ENCODE data around the gene LYZ.
"Not testable (repeated sequence)": the region's sequence is repeated elsewhere in the genome, so short reads cannot be mapped to it uniquely, and the experiment has no call there.

The LYZ gene

DNA sequence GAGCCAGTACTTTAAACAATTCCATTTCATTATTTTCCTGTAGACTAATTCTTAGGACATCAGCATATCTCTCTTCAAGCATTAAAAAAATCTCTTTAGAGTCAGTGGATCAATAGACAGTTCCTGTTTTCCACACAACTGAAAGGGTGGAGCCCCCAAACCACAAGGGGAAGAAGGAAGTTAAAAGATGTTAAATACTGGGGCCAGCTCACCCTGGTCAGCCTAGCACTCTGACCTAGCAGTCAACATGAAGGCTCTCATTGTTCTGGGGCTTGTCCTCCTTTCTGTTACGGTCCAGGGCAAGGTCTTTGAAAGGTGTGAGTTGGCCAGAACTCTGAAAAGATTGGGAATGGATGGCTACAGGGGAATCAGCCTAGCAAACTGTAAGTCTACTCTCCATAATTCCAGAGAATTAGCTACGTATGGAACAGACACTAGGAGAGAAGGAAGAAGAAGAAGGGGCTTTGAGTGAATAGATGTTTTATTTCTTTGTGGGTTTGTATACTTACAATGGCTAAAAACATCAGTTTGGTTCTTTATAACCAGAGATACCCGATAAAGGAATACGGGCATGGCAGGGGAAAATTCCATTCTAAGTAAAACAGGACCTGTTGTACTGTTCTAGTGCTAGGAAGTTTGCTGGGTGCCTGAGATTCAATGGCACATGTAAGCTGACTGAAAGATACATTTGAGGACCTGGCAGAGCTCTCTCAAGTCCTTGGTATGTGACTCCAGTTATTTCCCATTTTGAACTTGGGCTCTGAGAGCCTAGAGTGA is at the start of gene LYZ:
LYZ (plus strand) TSS at position 220 of the 777 bp plus-strand sequence; CDS start at position 248, 28 bp downstream.
- no peak for DNase-seq

DNA sequence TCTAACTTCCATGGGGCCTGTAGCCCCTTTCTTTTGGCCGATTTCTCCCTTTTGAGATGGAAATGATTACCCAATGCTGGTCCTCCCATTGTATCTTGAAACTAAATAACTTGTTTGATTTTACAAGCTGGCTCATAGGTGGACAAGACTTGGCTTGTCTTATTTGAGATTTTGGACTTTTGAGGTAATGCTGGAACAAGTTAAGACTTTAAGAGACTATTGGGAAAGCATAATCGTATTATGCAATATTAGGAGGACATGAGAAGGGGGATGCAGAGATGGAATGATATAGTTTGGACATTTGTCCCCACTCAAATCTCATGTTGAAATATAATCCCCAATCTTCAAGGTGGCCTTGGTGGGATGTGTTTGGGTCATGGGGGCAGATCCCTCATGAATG is 49.2 kb upstream of the LYZ start:
- DNase-seq, result no peak

DNA sequence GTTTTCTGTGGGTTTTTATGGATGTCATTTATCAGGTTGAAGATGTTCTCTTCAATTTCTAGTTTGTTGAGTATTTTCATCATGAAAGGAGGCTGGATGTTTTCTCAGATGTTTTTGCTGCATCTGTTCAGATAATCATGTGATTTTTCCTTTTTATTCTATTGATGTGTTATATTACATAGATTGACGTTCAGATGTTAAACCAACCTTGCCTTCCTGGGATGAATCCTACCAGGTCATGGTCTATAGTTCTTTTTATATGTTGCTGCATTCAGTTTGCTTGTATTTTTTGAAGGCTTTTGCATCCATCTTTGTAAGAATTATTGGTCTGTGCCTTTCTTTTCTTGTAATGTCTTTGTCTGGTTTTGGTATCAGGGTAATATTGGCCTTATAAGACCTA is 43.9 kb upstream of the LYZ start:
- DNase-seq, result no peak

DNA sequence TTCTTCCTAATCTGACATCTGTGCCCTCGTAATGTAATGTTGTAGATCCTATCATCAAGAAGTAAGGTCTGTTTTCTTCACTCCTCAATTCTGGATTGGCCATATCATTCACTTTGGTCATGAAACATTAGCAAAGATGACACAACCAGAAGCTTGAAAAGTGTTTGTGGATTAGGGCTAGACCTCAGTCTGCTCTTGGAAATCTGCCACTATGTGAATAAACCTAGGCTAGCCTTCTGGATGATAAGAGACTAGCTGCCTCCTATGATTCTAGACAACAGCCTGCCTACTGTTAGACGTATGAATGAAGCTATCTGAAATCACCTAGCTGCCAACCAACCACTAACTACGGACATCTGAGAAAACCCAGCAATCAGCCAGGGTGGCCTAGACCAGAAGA is 38.7 kb upstream of the LYZ start:
- DNase-seq, result no peak

DNA sequence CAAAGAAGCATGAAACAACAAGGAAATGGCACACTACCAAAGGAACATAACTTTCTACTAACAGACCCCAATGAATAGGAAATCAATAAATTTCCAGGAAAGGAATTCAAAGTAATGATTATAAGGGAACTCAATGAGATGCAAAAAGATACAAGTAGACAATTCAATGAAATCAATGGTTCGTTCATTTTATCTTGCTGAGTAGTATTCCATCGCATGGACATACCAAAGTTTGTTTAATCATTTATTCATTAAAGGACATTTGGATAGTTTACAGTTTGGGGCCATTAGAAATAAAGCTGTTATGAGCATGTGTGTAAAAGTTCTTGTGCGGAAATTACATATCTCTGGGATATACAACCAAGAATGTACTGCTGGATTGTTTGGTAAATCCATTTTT is 35.0 kb upstream of the LYZ start:
- no peak for DNase-seq

DNA sequence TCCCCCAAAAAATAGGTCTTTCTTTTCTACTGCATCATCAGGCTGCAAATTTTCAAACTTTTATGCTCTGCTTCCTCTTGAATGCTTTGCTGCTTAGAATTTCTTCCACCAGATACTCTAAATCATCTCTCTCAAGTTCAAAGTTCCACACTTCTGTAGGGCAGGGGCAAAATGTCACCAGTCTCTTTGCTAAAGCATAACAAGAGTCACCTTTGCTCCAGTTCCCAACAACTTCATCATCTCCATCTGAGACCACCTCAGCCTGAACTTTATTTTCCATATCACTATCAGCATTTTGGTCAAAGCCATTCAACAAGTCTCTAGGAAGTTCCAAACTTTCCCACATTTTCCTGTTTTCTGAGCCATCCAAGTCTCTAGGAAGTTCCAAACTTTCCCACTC is 31.4 kb upstream of the LYZ start:
- DNase-seq, result not testable (repeated sequence)

DNA sequence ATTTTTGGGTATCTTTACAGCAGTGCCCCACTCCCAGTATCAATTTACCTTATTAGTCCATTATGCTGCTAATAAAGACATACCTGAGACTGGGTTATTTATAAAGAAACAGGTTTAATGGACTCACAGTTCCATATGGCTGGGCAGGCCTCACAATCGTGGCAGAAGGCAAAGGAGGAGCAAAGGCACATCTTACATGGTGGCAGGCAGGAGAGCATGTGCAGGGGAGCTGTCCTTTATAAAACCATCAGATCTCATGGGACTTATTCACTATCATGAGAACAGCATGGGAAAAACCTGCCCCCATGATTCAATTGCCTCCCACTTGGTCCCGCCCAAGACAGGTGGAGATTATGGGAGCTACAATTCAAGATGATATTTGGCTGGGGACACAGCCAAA is 30.9 kb upstream of the LYZ start:
- not testable (repeated sequence) for DNase-seq

DNA sequence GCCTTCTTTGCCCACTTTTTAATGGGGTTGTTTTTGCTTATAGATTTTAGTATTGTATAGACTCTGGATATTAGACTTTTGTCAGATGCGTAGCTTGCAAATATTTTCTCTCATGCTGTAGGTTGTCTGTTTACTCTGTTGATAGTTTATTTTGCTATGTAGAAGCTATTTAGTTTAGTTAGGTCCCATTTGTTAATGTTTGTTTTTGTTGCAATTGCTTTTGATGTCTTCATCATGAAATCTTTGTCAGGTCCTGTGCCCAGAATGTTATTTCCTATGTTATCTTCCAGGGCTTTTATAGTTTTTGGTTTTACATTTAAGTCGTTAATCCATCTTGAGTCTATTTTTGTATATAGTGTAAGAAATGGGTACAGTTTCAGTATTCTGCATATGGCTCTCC is 30.0 kb upstream of the LYZ start:
- no peak for DNase-seq

DNA sequence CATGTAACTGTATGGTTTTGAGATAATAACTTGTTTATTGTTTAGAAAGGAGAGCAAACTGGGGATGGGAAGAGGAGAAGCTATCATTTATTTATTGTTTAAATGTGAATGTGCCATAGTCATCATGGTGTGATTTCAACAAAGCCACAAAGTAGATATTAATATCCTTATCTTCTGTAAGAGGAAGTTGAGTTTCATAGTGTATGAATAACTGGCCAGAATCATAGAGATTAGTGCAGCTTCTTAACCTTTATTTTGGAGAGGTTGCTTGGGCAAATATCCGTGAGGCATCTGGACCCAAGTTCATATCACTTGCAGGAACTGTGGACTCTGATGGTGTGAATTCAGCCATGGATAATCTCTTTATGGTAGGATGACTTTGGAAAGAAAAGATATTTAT is 26.8 kb upstream of the LYZ start:
- no peak for DNase-seq

DNA sequence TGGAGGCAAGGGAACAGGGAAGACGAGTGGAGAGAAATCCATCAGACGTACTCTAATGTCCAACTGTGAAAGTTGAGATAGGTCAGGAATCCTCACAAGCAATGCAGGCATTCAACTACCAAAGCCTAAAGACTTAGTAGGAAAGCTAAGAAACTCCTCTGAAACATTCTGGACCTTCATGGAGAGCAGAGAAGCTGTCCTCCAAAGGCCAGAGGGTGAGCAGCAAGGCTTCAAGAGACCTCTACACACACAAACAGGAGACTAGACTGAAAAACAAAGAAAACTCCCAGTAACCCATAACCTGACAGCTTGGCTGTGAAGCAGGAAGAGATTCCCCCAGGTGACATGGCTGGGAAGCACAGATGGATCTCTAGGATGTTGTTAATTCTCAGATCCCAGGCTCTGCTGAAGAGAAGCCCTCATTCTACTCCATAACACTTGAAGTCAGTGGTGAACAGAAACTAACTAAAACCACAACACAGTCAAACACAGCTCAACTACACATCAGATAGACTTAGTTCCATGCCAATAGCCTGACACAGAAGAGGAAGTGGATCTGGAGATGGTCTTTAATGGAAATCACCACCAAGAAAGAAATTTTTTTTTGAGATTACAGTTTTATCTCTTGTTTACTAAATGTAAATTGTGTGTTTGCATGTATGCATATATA is 23.2 kb upstream of the LYZ start:
- DNase-seq, result peak; percentile 11

DNA sequence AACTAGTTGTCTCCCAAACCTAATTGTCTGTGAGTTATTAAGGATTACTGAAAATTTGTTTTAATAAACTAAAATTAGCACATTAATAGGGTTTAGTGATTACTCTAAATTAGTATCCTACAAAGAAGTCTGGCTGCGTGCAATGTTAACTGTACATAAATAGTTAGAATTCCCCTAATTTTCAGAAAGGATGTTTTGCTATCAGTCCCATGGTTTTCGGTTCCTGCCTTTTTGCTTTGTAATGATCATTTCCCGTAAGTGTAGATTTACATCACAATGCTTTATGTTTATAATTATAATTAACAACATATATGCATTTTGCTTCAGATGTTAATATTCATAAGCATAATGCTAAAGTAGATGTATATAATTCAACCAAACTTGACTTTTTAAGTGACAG is 19.8 kb upstream of the LYZ start:
- no peak for DNase-seq

DNA sequence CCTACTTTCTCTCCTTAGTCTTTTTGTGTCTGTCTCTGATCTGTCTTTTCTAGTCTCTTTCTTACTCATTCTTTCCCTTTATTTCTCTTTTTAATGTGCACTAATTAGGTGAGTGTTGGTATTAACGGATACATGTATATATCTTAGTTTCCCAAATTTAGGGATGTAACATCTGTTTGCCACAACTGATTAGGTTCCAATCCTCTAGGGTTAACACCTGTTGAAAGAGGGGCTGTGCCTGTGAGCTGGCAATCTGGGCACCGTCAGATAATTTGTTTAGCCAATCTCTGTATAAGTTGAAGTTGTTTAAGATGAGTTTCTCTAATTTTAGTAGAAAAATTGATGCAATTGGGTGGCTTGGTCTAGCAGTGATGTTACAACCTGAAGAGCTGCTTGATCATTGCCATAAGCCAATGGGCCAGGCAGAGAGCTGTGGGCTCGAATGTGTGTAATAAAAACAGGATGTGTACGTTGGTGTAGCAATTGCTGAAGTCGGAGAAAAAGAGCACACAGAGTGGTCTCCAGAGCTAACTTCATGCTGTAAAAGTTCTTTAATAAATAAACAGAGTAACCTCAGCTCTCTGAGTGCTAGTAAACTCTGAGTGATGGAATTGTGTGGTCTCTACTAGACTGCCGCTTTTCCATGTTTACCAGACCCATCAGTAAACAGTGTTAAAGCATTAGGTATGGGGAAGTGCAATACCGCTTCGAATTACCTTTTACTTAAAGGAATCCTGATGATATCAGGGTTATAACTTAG is 18.3 kb upstream of the LYZ start:
- peak; percentile 20 for DNase-seq

DNA sequence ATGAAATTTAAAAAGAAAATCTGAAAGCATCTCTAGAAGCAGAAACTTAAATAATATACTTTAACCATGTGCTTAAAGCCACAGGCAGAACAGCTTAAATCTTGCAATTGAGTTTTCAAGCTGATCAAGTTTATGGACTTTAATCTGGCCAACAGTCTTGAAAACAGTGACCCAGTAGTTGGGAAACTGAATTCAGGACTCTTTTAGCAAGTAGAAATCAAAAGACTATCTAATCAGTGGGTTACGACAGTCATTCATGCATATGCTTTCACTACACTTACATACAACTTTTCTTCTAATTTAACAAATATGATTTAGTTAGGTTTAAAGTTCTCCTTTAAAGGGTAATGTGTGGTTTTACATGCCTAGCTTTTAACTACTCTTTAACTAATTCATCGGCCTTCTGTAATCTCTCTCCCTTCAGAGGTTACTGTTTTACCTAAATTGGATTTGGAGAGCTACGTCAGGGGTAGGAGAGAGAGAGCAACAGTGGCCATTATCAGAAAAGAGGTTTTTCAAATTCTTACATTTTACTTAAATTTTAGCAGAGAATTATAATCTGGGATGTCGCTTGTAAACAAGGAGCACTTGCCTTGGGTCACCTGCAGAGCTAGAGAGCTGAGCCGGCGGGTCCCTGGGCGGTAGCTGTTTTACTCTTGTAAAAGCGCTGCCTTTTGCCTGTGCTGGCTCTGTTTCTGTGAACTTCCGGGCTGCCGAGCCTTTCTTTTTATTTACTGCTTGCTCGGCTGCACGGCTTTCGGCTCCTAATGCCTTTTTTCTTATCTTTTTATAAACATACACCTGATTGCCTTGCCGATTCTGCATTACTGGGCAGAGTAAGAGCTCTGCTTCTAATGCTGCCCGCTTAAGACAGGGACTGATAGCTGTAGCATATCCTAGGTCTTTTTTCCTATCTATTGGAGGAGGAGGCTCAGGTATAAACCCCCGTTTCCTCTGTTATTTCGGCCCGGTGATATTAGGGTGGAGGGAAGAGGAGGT is 17.4 kb upstream of the LYZ start:
- peak; percentile 84 for DNase-seq

DNA sequence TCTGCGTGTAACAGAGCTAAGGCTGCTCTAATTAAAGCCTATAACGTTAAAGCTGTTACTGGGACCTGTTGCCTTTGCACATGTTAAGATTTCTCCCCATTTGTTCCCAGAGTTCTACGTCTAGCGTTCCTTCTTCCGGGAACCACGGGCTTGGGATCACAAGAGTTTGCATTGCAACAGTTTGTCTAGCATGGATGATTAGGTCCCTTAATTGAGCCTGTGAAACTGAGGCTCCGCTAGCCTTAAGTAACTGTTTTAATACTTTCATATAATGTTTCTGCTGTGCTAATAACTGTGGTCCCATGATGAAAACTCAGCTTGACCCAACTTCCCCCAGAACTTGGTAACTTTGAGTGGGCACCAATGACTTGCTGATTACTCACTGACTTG is 16.7 kb upstream of the LYZ start:
- peak; percentile 80 for DNase-seq

DNA sequence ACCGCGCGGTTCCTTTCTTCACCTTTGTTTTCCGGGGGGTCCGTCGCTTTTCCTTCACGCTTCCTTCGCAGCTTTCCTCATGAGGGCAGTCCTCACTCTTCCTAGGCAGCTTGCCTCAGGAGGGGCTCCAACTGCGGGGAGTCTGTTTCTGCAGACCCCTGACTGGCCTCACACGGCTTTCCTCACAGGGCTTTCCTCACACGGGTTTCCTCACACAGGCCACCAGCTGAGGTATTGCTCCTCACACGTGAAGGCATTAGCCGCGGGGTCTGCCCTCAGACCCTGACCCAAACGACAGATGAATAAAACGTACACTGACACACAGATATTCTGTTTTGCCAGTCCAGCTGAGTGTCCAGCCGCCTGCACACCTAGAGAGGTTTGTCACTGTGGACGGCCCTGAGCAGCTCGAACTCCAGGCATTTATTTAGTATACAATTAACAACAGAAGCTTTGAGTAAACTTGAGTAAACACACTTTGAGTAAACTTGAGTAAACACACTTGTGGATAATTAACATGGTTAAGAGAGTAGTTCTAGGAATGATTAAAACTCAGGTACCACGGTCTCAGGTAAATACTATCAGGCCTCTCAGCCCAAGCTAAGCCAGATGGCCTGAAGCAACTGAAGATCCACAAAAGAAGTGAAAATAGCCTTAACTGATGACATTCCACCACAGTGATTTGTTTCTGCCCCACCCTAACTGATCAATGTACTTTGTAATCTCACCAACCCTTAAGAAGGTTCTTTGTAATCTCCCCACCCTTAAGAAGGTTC is 16.1 kb upstream of the LYZ start:
- peak; percentile 52 for DNase-seq

DNA sequence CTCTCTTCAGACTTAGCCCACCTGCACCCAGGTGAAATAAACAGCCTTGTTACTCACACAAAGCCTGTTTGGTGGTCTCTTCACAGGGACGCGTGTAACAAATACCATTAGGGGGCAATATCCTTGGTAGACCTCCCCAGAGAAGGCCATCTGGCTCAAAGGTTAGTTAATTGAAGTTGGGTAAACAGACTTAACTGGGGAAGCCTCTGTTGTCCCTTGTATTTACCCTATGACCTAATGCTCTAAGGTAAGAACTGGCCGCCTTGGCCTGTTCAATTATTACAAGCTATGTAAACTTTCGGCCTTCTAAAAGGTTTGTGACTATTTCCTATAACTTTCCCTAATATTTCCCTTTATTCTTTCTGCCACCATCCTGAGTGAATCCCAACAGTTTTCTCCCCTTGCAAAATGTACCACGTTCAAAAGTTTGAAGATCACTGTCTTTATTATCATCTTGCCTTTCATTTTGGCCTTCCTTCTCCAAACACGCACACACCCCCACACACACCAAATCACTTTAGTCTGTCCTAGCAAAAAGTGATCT is 15.3 kb upstream of the LYZ start:
- peak; percentile 87 for DNase-seq

DNA sequence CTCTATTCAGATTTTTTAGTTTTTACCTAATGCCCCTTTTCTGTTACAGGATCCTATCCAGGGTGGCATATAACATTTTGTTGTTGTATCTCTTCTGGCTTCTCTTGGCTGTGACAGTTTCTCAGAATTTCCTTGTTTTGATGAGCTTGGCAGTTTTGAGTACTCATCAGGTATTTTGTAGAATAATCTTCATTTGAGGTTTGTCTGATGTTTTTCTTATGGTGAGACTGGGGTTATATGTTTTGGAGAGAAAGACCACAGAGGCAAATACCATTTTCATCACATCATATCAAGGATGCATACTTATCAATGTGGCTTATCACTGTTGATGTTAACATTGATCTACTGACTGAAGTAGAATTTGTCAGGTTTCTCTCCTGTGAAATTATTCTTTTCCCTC is 14.0 kb upstream of the LYZ start:
- no peak for DNase-seq

DNA sequence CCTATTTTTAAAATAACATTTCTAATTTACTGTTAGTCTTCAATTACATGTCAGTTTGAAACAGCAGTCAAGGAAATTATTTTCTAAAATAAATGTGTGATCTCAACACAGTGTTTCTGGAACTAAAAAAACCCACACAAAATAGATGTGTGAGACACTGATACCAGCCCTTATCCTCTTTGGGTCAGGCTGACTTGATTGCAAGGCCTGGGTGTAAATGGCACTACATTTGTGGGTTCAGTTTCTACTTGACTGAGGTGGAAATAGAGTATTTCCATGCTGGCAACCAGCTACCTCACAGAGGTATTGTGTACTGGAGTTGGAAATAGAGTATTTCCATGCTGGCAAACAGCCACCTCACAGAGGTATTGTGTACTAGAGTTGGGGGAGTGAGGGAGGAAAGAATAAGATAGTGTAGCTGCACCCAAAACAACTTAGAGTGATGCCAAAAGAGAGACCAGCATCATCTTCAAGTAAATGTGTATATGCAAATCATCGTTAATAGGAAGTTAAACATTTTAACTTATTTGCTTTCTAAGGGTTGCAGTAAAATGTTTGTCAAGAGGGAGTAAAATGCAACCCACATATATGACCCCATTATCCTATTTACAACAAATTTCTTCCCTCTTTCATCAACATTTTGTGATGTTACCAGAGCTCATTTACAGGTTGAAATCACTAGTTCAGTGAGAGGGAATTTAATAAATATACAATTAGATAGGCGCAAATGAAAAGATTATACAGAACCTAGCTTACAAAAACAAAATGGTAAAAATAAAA is 10.7 kb upstream of the LYZ start:
- DNase-seq, result no peak

DNA sequence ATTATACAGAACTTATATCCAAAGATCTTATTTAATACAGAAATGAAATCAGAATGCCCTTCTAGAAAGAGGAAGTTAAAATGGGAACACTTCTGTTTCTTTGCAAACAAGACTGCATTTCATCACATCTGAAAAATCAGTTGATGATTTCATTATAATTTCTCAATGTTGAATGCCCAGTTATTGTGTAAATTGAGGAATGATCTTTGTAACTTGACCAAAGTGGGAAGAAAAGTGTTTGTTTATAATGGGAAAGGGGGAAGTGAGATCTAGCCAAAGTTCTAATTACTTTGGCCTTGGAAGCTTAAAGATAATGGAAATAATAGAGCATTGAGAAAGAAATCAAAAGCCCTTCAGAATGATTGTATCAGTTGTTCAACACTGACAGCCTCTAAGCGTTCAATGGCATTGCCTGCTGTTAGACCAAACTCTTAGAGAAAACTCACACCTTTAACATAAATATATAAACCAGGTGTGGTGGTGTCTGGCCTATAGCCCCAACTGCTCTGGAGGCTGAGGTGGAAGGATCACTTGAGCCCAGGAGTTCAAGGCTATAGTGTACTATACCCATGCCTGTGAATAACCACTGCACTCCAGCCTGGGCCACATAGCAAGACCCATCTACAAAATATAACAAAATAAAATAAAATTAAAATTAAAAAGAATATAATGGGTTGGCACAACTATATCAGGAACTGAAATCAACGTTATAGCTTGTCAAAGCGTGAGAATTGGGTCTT is 9.9 kb upstream of the LYZ start:
- no peak for DNase-seq

DNA sequence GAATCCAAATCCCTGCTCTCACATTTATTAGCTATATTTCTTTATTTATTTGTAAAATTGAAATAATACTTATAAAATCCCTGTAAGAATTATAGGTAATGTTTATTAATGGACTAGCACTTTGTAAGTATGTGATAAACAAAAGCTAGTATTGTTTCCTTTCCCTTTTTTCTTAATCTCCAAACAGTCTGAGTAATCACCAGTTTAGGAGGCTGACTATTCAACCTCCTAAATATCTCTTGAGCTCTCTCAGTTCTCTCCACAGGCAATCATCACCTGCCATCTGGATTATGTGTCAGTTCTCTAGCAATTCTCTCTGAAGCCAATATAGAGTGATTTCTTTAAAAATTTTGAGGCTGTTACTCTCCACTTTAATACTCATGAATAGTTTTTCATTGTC is 9.2 kb upstream of the LYZ start:
- no peak for DNase-seq

Data from DMS53 (cell line).